MCF 10A (cell line): ENCODE measurements around the gene NR3C1. TPM values are rescaled to one million over a fixed set of nuclear protein-coding genes. Genes with fewer than 3 reads are reported as not detected.

Experiments
- BruUV-seq: library from RNA; stranded (reverse); fragments of 400-500 nt; replicated peaks from 2 replicates; lab custom pipeline; 2021; lab: Mats Ljungman, UMichigan
- CTCF ChIA-PET: fragments of 300-600 bp; sonication (Branson Sonifier 250); formaldehyde crosslinking; extraction: SDS; loops from one replicate; lab custom pipeline; 2021; ENCODE audit warnings: antibody characterized with exemption, inconsistent platforms; lab: Yijun Ruan, JAX
- POLR2A ChIA-PET: fragments of 300-600, 350-650 bp; sonication (Branson Sonifier 250); formaldehyde crosslinking; extraction: SDS; loops from one replicate; lab custom pipeline; 2020; ENCODE audit warnings: antibody characterized with exemption, inconsistent platforms; lab: Yijun Ruan, JAX
- DNase-seq: peaks from one replicate; pipeline ENCODE4 v3.0.0-alpha.2; 2018; ENCODE audit not compliant: unreplicated experiment
- H3K27ac Mint-ChIP-seq: one replicate; pipeline ENCODE4 v1.8.0; 2022; ENCODE audit warnings: mild to moderate bottlenecking, low read depth, mixed read lengths; ENCODE audit not compliant: unreplicated experiment
- H3K27me3 Mint-ChIP-seq: one replicate; pipeline ENCODE4 v1.8.0; 2022; ENCODE audit warnings: mixed read lengths; ENCODE audit not compliant: insufficient read depth, unreplicated experiment
- H3K36me3 Mint-ChIP-seq: one replicate; pipeline ENCODE4 v1.8.0; 2022; ENCODE audit warnings: mild to moderate bottlenecking, moderate library complexity, mixed read lengths; ENCODE audit not compliant: insufficient read depth, unreplicated experiment
- H3K4me1 Mint-ChIP-seq: one replicate; pipeline ENCODE4 v1.8.0; 2022; ENCODE audit warnings: mixed read lengths; ENCODE audit not compliant: insufficient read depth, unreplicated experiment
- H3K4me3 Mint-ChIP-seq: one replicate; pipeline ENCODE4 v1.8.0; 2022; ENCODE audit warnings: mild to moderate bottlenecking, moderate library complexity, mixed read lengths; ENCODE audit not compliant: unreplicated experiment
- H3K9me3 Mint-ChIP-seq: one replicate; pipeline ENCODE4 v1.8.0; 2022; ENCODE audit warnings: mixed read lengths; ENCODE audit not compliant: unreplicated experiment
- CTCF ChIP-seq: fragments of 200-600 bp; IDR thresholded peaks from one replicate; pipeline ENCODE4 v1.8.0; 2022; ENCODE audit warnings: antibody characterized with exemption, mild to moderate bottlenecking; ENCODE audit not compliant: unreplicated experiment
- intact Hi-C: fragments of 100-400 bp; cut with micrococcal nuclease; formaldehyde crosslinking; loops from 2 replicates; pipeline ENCODE4 v1.14.1; 2022
- total RNA-seq: library from RNA; stranded (reverse); gene quantifications from 2 replicates; pipeline ENCODE4 v1.2.3, GENCODE V29; 2022

NR3C1 gene
- total RNA-seq, 1 experiment from 2014 or later, result 92.9 TPM

DNA sequence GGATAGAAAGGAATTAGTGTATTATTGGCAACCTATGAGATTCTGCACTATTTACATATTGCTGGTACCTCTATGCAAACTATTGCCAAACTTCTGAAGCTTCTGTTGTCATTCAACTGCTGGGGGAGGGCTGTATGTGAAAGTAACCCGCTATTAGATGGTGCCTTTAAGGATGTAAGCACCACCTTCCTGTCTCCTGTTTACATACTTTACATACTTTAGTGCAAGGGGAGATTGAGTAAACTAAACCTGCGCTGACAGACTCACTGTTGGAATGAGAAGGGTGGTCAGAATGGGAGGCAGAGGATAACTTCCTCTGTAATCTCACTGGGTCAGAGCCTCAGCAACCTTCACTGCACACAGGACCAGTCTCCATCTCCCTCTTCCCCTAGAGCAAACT is 123.8 kb downstream of the NR3C1 start:
- Mint-ChIP-seq H3K27me3 (no peaks in the 10 kb centered on the region), H3K9me3 (no peaks in the 10 kb centered on the region), H3K4me1 (peaks cover 4% of the 10 kb centered on the region), H3K4me3 (no peak overlapping the region), H3K36me3 (peaks cover 76% of the 10 kb centered on the region), H3K27ac (peak overlapping the region; percentile 20)
- CTCF ChIA-PET, result interaction anchor here (0.5 to 1.8 kb wide), 7 partner anchors 8 to 178 kb away, joined by 3 to 8 read pairs (median 4); no protein-coding TSS in a partner anchor
- DNase-seq, result peak; percentile 20
- POLR2A ChIA-PET, result interaction anchor here (1.1 to 2.2 kb wide), 4 partner anchors 10 to 220 kb away, joined by 3 to 7 read pairs (median 4); no protein-coding TSS in a partner anchor
- TF ChIP-seq CTCF, result no peak
- intact Hi-C loops, result no loop called here
- TSS peak; percentile 2 for BruUV-seq

DNA sequence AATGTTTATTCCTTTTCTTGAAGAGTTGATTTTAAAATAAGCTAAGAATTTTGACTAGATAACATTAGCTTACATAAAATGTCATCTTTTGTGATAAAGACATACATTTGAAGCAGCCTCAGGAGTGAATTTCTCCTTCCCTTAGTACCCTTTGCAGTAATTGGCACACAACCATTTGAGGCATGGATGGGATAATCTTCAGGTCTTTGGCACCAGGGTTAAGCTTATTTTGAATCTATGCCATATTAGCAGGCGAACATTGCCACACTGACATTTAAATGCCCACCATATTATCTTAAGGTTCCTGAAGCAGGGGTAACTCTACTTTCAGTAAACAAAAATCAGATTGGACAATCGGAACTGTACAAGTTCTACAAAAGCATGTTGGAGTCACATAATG is 126.0 kb downstream of the NR3C1 start:
- intact Hi-C loops, result no loop called here
- H3K9me3 Mint-ChIP-seq, result no peaks in the 10 kb centered on the region
- BruUV-seq, result no TSS peak
- no peak for TF ChIP-seq CTCF
- POLR2A ChIA-PET, result interaction anchor here (1.0 to 1.9 kb wide), 2 partner anchors 54 to 135 kb away, joined by 3 to 5 read pairs; no protein-coding TSS in a partner anchor
- no peaks in the 10 kb centered on the region for H3K27me3 Mint-ChIP-seq
- DNase-seq, result no peak
- peaks cover 4% of the 10 kb centered on the region for H3K4me1 Mint-ChIP-seq
- H3K27ac Mint-ChIP-seq, result no peak overlapping the region
- no peak overlapping the region for H3K4me3 Mint-ChIP-seq
- CTCF ChIA-PET, result interaction anchor here (0.6 to 0.7 kb wide), 2 partner anchors 261 to 1594 kb away, joined by 3 read pairs; no protein-coding TSS in a partner anchor
- peaks cover 72% of the 10 kb centered on the region for H3K36me3 Mint-ChIP-seq

GRCh38 chr5:143275512-143276363 is 127.7 kb downstream of the NR3C1 start:
- Mint-ChIP-seq H3K4me1 (peaks cover 4% of the 10 kb centered on the region), H3K27ac (no peak overlapping the region), H3K4me3 (no peak overlapping the region), H3K36me3 (peaks cover 63% of the 10 kb centered on the region), H3K27me3 (no peaks in the 10 kb centered on the region), H3K9me3 (no peaks in the 10 kb centered on the region)
- BruUV-seq, result no TSS peak
- CTCF ChIA-PET, result interaction anchor here (0.6 kb wide), 1 partner anchor 95 kb away, joined by 4 read pairs; no protein-coding TSS in a partner anchor
- POLR2A ChIA-PET, result no interaction called here
- DNase-seq, result no peak
- TF ChIP-seq CTCF, result no peak
- intact Hi-C loops, result no loop called here

- H3K27me3 Mint-ChIP-seq, result no peaks in the 10 kb centered on the region
- intact Hi-C loops, result no loop called here
- H3K9me3 Mint-ChIP-seq, result peaks cover 2% of the 10 kb centered on the region
- H3K27ac Mint-ChIP-seq, result no peak overlapping the region
- TF ChIP-seq CTCF, result no peak
- POLR2A ChIA-PET, result interaction anchor here (1.4 kb wide), 1 partner anchor 19 kb away, joined by 6 read pairs; no protein-coding TSS in a partner anchor
- no peak for DNase-seq
- peaks cover 4% of the 10 kb centered on the region for H3K4me1 Mint-ChIP-seq
- no peak overlapping the region for H3K4me3 Mint-ChIP-seq
- CTCF ChIA-PET, result no interaction called here
- no TSS peak for BruUV-seq
- H3K36me3 Mint-ChIP-seq, result peaks cover 55% of the 10 kb centered on the region
Measured at GRCh38 chr5:143274952-143275351, 128.5 kb downstream of the NR3C1 start.
